GM12878 (cell line): ENCODE data around the gene SCLT1. TPM values are rescaled to one million over a fixed set of nuclear protein-coding genes. Genes with fewer than 3 reads are reported as not detected.

Experiments used
- ATAC-seq: fragments of 200-7000 bp; cut with Tn5 transposase; 3 replicates; pipeline ENCODE4 v1.9.1; 2020; ENCODE audit warnings: mild to moderate bottlenecking, moderate library complexity
- BruUV-seq: library from RNA; stranded (reverse); fragments of 400-500 nt; replicated peaks from 2 replicates; lab custom pipeline; 2021; lab: Mats Ljungman, UMichigan
- CTCF ChIA-PET: fragments of 300-600 bp; sonication (Branson Sonifier 250); formaldehyde crosslinking; extraction: SDS; loops from one replicate; lab custom pipeline; 2021; ENCODE audit warnings: inconsistent platforms; lab: Yijun Ruan, JAX
- POLR2A ChIA-PET: fragments of 350-600 bp; formaldehyde crosslinking; extraction: SDS; loops from one replicate; lab custom pipeline; 2021; ENCODE audit warnings: inconsistent platforms; lab: Charles Lee
- RAD21 ChIA-PET: fragments of 300-600 bp; sonication (Branson Sonifier 250); formaldehyde crosslinking; loops from one replicate; lab custom pipeline; 2023; ENCODE audit warnings: antibody characterized with exemption; ENCODE audit not compliant: unreplicated experiment; lab: Charles Lee
- SMC1A ChIA-PET: fragments of 300-600 bp; sonication (Branson Sonifier 250); formaldehyde crosslinking; loops from one replicate; lab custom pipeline; 2023; ENCODE audit not compliant: unreplicated experiment, uncharacterized antibody; lab: Charles Lee
- DNase-seq: peaks from one replicate; pipeline ENCODE4 v3.0.0-alpha.2; 2011; ENCODE audit warnings: low read depth, low spot score
- FAIRE-seq: peaks from 3 replicates; lab custom pipeline; 2011; peaks lifted over from hg19 to GRCh38; lab: Jason Lieb, UNC
- H2AFZ ChIP-seq: 2 replicates; pipeline ENCODE4 v1.6.0; 2011; ENCODE audit warnings: low read depth, low read length, control low read depth; ENCODE audit not compliant: control insufficient read depth
- H3K27ac ChIP-seq: 2 replicates; pipeline ENCODE4 v1.5.1; 2011; ENCODE audit warnings: control low read depth; ENCODE audit not compliant: control insufficient read depth, insufficient read depth
- H3K27me3 ChIP-seq, 2 experiments: replicated peaks in 1 of 2; 2 replicates each; pipeline versions ENCODE4 v1.6.0 to v1.6.1; 2011; ENCODE audit warnings: low read length in 1 of 2; ENCODE audit not compliant: control insufficient read depth in 2 of 2, insufficient read depth in 2 of 2
- H3K36me3 ChIP-seq, 2 experiments: 2 replicates each; pipeline ENCODE4 v1.5.1; 2011; ENCODE audit warnings: low read length in 1 of 2; ENCODE audit not compliant: control insufficient read depth in 2 of 2, insufficient read depth in 2 of 2
- H3K4me1 ChIP-seq: 2 replicates; pipeline ENCODE4 v1.6.1; 2011; ENCODE audit warnings: mild to moderate bottlenecking, low read length, moderate library complexity, mixed read lengths; ENCODE audit not compliant: control insufficient read depth, insufficient read depth
- H3K4me2 ChIP-seq: 2 replicates; pipeline ENCODE4 v1.6.0; 2011; ENCODE audit warnings: control low read depth; ENCODE audit not compliant: control insufficient read depth, insufficient read depth
- H3K4me3 ChIP-seq: fragments of 200-600 bp; sonication (generic); 2 replicates; pipeline ENCODE4 v1.5.1; 2016
- H3K79me2 ChIP-seq: 2 replicates; pipeline ENCODE4 v1.6.0; 2011; ENCODE audit warnings: low read length; ENCODE audit not compliant: control insufficient read depth, insufficient read depth
- H3K9ac ChIP-seq: 2 replicates; pipeline ENCODE4 v1.8.0; 2011; ENCODE audit warnings: low read length, control low read depth, mixed read lengths; ENCODE audit not compliant: control insufficient read depth, insufficient read depth
- H3K9me3 ChIP-seq: replicated peaks from 3 replicates; pipeline ENCODE4 v1.5.1; 2011; ENCODE audit warnings: mild to moderate bottlenecking, low read length; ENCODE audit not compliant: control insufficient read depth, insufficient read depth
- H4K20me1 ChIP-seq: 2 replicates; pipeline ENCODE4 v1.6.0; 2011; ENCODE audit not compliant: control insufficient read depth, insufficient read depth
- EP300 ChIP-seq, 2 experiments: fragments of 150-350 bp in 1 of 2; IDR thresholded peaks; 2 replicates each; pipeline ENCODE4 v1.6.1; 2011 to 2012; ENCODE audit warnings: low read depth in 2 of 2, low read length in 2 of 2, borderline replicate concordance in 1 of 2, improper control_type of control experiment in 1 of 2, inconsistent platforms in 1 of 2; ENCODE audit not compliant: control insufficient read depth in 1 of 2
- HCFC1 ChIP-seq: fragments of 150-350 bp; IDR thresholded peaks from 2 replicates; pipeline ENCODE4 v1.6.1; 2014; ENCODE audit warnings: low read length
- IKZF2 ChIP-seq, 2 experiments: fragments of 450-650 bp; IDR thresholded peaks; 2 replicates each; pipeline ENCODE4 v1.6.1; 2017; ENCODE audit warnings: mild to moderate bottlenecking in 2 of 2, moderate library complexity in 2 of 2
- MYC ChIP-seq: IDR thresholded peaks from 2 replicates; pipeline ENCODE4 v1.6.1; 2011; ENCODE audit warnings: mild to moderate bottlenecking, low read length, moderate library complexity, inconsistent platforms; ENCODE audit not compliant: insufficient read depth, insufficient replicate concordance, insufficient read length, severe bottlenecking
- NR2C2 ChIP-seq: IDR thresholded peaks from 2 replicates; pipeline ENCODE4 v1.6.1; 2011; ENCODE audit warnings: borderline replicate concordance, low read depth; ENCODE audit not compliant: control insufficient read depth, insufficient read length
- NR2F1 ChIP-seq: fragments of 450-650 bp; conservative IDR thresholded peaks from 2 replicates; pipeline ENCODE4 v1.6.1; 2017; ENCODE audit warnings: mild to moderate bottlenecking
- RELA ChIP-seq: fragments of 450-650 bp; IDR thresholded peaks from 2 replicates; pipeline ENCODE4 v1.8.0; 2014; ENCODE audit warnings: borderline replicate concordance; ENCODE audit not compliant: partially characterized antibody
- SIN3A ChIP-seq: IDR thresholded peaks from 2 replicates; pipeline ENCODE4 v1.6.1; 2012; ENCODE audit warnings: low read depth, low read length, improper control_type of control experiment
- SRF ChIP-seq, 2 experiments: IDR thresholded peaks; 2 replicates each; pipeline ENCODE4 v1.6.1; 2011; ENCODE audit warnings: low read depth in 2 of 2, low read length in 2 of 2, mild to moderate bottlenecking in 1 of 2, moderate library complexity in 1 of 2
- TCF12 ChIP-seq: IDR thresholded peaks from 2 replicates; pipeline ENCODE4 v1.6.1; 2011; ENCODE audit warnings: low read depth, mild to moderate bottlenecking, low read length
- ZBTB4 ChIP-seq: fragments of 450-650 bp; formaldehyde crosslinking; IDR thresholded peaks from 2 replicates; pipeline ENCODE4 v1.4.0; 2022; ENCODE audit warnings: mild to moderate bottlenecking, moderate library complexity
- WGBS: methylation state at CpG from one replicate; pipeline ENCODE4 v1.1.6; 2016; ENCODE audit warnings: low lambda C conversion rate; ENCODE audit not compliant: insufficient replicate concordance, insufficient coverage; ENCODE audit errors: missing lambda C conversion rate; 5-methylcytosine and 5-hydroxymethylcytosine counted together
- in situ Hi-C: fragments of 300-500 bp; cut with MboI; formaldehyde crosslinking; loops from 9 replicates; pipeline ENCODE4 v1.14.3; 2018; ENCODE audit warnings: mixed read lengths
- intact Hi-C: fragments of 100-400 bp; cut with micrococcal nuclease; formaldehyde crosslinking; loops from one replicate; pipeline ENCODE4 v1.14.2; 2022; ENCODE audit not compliant: unreplicated experiment
- polyA plus RNA-seq, 11 experiments: library from polyadenylated mRNA; depleted of rRNA in 4 of 11; unstranded in 6 of 11; stranded (reverse) in 5 of 11; fragments of >200 nt; fragmentation: Nextera tagmentation in 4 of 11; fragmentation: Illumina TruSeq in 1 of 11; extraction: Ambion mirVana in 4 of 11; extraction: Trizol in 1 of 11; gene quantifications; 1 replicate in 1 of 11; 2 replicates in 10 of 11; pipeline versions ENCODE4 v1.2.1 to v1.2.3, GENCODE V29; 2011 to 2016; ENCODE audit warnings: inconsistent platforms in 2 of 11, missing spikeins in 2 of 11, low read depth in 1 of 11
- total RNA-seq, 4 experiments: library from RNA; depleted of rRNA in 3 of 4; stranded (reverse); fragments of >200 nt in 3 of 4; fragmentation: Illumina TruSeq in 1 of 4; extraction: Trizol in 1 of 4; gene quantifications; 2 replicates each; pipeline versions ENCODE4 v1.2.1 to v1.2.3, GENCODE V29; 2013 to 2021

The SCLT1 gene
- total and polyA plus RNA-seq, 10 of the 15 experiments (the other 5 are each of a cell fraction or from before 2014, with no cell fraction given), result 7.8 to 31.4 (median 19.6) TPM

DNA sequence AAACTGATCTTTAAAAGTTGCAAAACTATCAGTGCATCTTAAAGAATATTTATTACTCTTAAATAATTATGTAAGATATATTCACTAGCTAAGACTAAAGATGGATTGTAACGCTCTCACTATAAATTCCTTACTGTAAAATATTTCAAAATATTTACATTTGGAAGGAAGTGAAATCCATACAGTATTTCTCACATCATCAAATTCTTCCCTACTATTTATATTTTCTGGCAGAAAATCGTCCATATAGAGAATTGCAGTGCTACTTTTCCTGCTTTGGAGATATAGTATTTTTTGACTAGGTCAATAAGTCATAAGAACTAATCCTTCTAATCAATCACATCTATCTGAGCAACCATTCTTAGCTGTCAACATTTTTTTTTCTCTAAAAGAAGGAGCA, 52.9 kb downstream of the SCLT1 start:
- H3K27me3 ChIP-seq, result no peaks in the 10 kb centered on the region
- peaks cover 0 to 3% of the 10 kb centered on the region in 2 experiments; a peak in 1 of 4 replicates for H3K36me3 ChIP-seq
- H3K9me3 ChIP-seq, result no peaks in the 10 kb centered on the region
- H3K27ac ChIP-seq, result no peak overlapping the region
- DNase-seq, result no peak
- no peak overlapping the region for H3K4me2 ChIP-seq
- in situ Hi-C loops, result no loop called here
- FAIRE-seq, result no peak
- 67% methylated on average over 2 of the region's 2 CpGs for WGBS
- H3K4me3 ChIP-seq, result no peak overlapping the region
- RAD21 ChIA-PET, result no interaction called here
- no peak for ATAC-seq
- SMC1A ChIA-PET, result interaction anchor here (0.5 kb wide), 1 partner anchor 415 kb away, joined by 3 read pairs; no protein-coding TSS in a partner anchor
- POLR2A ChIA-PET, result no interaction called here
- TF ChIP-seq SIN3A, result no peak
- no peak for TF ChIP-seq IKZF2 (IDR thresholded peaks at IDR 0.05)
- no peak for TF ChIP-seq MYC
- TF ChIP-seq ZBTB4 (CRISPR knock-in tag), result no peak
- TF ChIP-seq NR2F1, result no peak
- no peak for TF ChIP-seq HCFC1
- TF ChIP-seq RELA, result no peak
- TF ChIP-seq TCF12, result no peak
- TF ChIP-seq EP300 (IDR thresholded peaks at IDR 0.05; ENCODE audit: borderline replicate concordance in 1 of 2, control insufficient read depth in 1 of 2, low read depth in 2 of 2, low read length in 2 of 2), result no peak
- TF ChIP-seq NR2C2, result no peak
- no peak for TF ChIP-seq SRF (IDR thresholded peaks at IDR 0.05; ENCODE audit: low read depth in 2 of 2, low read length in 2 of 2)
- TF ChIP-seq, all 136 proteins: peak for 0
- intact Hi-C loops, result no loop called here
- no peaks in the 10 kb centered on the region for H4K20me1 ChIP-seq
- CTCF ChIA-PET, result no interaction called here
- BruUV-seq, result no TSS peak
- H3K4me1 ChIP-seq, result no peaks in the 10 kb centered on the region
- H3K79me2 ChIP-seq, result no peaks in the 10 kb centered on the region
- H3K9ac ChIP-seq, result no peak overlapping the region
- no peak overlapping the region for H2AFZ ChIP-seq
